GM19193 (cell line): Measurements from ENCODE around the gene SLC6A1.

Experiments
- POLR2A ChIP-seq: IDR thresholded peaks from 4 replicates; pipeline ENCODE4 v1.6.1; 2011; ENCODE audit not compliant: insufficient read depth, insufficient read length; ENCODE audit errors: extremely low read depth

The SLC6A1 gene

DNA sequence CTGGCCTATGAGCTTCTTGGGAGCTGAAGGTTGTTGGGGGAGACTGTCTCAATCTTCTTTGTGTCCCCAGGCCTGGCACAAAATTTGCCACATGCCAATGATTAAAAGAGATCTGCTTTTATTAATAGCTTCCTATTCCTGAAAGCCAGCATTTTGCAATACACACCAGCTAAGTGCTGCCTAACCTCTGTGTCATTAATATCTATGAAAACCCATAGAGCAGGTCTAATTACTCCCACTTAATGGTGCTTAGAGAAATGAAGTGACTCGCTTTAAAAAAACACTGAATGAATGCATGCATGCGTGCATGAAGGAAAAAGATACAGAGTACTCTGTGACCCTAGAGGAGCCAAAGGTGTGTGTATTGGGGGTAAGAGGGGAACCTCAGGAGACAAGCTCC is 55.0 kb downstream of the SLC6A1 start:
- TF ChIP-seq POLR2A: no peak

- no peak for TF ChIP-seq POLR2A
Measured at GRCh38 chr3:11050666-11051323, 58.2 kb downstream of the SLC6A1 start.

- no peak for TF ChIP-seq POLR2A
Measured at GRCh38 chr3:11053926-11054503, 61.5 kb downstream of the SLC6A1 start.

- no peak for TF ChIP-seq POLR2A
Measured at GRCh38 chr3:11054739-11055438, 62.3 kb downstream of the SLC6A1 start.

DNA sequence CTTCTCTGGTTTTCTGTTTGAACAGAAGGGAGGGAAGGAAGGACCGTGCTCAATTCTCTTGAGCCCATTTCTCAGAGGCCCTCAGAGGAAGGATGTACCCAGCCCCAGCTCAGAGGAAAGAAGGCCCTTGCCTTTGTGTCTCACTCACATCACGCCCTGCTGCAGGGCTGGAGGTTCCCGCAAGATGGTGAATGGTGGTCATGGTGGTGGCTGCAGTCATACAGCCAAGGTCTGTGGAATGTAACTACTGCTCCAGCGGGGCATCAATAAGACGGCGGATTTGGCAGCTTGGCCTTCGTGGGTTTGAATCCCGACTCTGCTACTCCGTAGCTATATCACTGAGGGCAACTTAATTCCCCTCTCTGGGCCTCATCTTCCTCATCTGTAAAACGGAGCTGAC is 62.9 kb downstream of the SLC6A1 start:
- TF ChIP-seq POLR2A: no peak

GRCh38 chr3:11056531-11057050 is 64.0 kb downstream of the SLC6A1 start:
- TF ChIP-seq POLR2A: no peak

DNA sequence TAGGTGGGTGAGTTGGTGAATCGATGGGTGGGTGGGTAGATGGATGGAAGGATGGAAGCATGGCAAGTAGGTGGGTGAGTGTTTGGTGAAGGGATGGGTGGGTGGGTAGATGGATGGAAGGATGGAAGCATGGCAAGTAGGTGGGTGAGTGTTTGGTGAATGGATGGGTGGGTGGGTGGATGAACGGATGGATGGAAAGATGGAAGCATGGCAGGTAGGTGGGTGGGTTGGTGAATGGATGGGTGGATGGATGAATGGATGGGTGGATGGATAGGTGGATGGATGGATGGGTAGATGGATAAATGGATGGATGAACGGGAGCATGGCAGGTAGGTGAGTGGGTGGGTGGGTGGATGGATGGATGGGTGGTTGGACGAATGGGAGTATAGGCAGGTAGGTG is 65.1 kb downstream of the SLC6A1 start:
- TF ChIP-seq POLR2A: no peak

- TF ChIP-seq POLR2A: no peak
Measured at GRCh38 chr3:11059090-11059798, 66.7 kb downstream of the SLC6A1 start.

DNA sequence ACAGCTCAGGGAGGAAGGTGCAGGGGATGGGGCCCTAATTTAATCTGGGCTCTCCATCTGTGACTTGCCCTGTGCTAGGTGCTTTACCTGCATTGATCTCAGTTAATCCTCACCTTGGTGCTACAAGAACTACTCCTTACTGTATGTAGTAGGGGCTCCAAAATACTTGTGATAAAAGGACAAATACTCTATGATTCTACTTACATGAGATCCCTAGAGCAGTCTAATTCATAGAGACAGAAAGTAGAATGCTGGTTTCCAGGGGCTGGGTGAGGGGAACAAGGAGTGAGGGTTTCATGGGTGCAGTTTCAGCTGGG is 67.2 kb downstream of the SLC6A1 start:
- no peak for TF ChIP-seq POLR2A

DNA sequence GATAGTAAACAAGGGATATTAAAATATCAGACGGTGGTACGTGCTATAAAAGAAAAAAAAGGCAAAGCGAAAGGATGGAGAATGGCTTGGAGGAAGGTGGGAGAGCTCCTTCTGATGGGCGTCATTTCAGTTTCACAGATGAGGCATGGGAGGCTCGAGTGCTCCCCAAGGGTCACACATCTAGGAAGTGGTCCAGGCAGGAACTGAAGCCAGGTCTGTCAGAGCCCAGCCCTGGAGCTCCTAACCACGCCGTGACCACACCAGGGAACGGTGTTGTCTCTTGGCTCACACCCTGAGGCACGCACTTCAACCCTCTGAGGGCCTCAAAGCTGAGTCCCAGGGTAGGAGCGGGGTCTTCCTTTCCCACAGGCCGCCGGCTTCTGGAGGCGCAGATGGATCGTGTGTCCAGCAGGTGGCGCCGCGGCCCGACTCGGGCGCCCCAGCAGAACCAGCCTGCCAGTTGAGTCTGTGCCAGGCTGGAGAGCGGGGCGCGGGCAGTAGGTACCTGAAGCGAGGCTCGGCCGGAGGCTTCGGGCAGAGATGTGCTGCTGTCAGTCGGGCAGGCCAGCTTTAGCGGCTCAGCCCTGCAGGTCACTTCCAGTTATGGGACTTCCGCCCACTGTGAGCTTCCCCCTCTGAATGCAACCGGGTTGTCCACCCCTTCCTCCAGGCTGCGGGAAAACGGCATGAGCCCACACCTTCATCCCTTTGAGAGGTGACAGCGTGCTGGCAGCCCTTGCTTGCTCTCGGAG is 68.1 kb downstream of the SLC6A1 start:
- TF ChIP-seq POLR2A: no peak

GRCh38 chr3:11062704-11063103 is 70.2 kb downstream of the SLC6A1 start:
- TF ChIP-seq POLR2A: no peak

- no peak for TF ChIP-seq POLR2A
Measured at GRCh38 chr3:11071096-11071755, 78.7 kb downstream of the SLC6A1 start.

DNA sequence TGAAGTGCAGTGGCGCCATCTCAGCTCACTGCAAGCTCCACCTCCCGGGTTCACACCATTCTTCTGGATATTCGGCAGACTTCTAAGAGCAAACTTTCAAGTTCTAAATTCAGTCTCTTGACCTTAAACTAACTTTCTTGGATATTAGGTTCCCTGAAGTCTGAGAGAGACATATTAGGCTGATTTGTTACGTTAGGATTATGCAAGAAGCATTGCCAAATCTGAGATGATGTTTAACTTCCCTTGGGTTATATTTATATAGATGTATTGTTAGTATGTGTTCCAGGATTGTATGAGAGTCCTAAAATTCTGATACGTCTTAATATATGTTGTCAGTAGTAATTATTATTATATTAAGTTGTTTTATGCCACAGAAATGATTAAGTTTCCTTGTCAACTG is 80.1 kb downstream of the SLC6A1 start:
- no peak for TF ChIP-seq POLR2A

- TF ChIP-seq POLR2A: no peak
Measured at GRCh38 chr3:11074011-11074410, 81.5 kb downstream of the SLC6A1 start.
